Neuronal stem cell (in vitro differentiated cells): ENCODE measurements around the gene RAD51B.

ENCODE experiments used
- DNase-seq: peaks from one replicate; pipeline ENCODE4 v3.0.0-alpha.2; 2013; ENCODE audit warnings: low spot score
- H2AFZ ChIP-seq: one replicate; pipeline ENCODE4 v1.6.1; 2013; ENCODE audit warnings: mild to moderate bottlenecking, low read length, inconsistent platforms
- H2AK5ac ChIP-seq: 2 replicates; pipeline ENCODE4 v1.6.1; 2013; ENCODE audit warnings: low read depth, mild to moderate bottlenecking, inconsistent platforms, low read length, moderate library complexity, mixed read lengths
- H2BK120ac ChIP-seq: 2 replicates; pipeline ENCODE4 v1.6.1; 2013; ENCODE audit warnings: low read depth, mild to moderate bottlenecking, inconsistent platforms, low read length, moderate library complexity, mixed read lengths
- H2BK12ac ChIP-seq: one replicate; pipeline ENCODE4 v1.6.1; 2013; ENCODE audit warnings: low read length, inconsistent platforms
- H2BK15ac ChIP-seq: 2 replicates; pipeline ENCODE4 v1.6.1; 2013; ENCODE audit warnings: mild to moderate bottlenecking, low read length, inconsistent platforms, mixed read lengths
- H2BK5ac ChIP-seq: one replicate; pipeline ENCODE4 v1.6.1; 2013; ENCODE audit warnings: inconsistent platforms, mild to moderate bottlenecking, low read length, moderate library complexity
- H3K14ac ChIP-seq: one replicate; pipeline ENCODE4 v1.6.1; 2013; ENCODE audit warnings: low read length, inconsistent platforms
- H3K18ac ChIP-seq: 2 replicates; pipeline ENCODE4 v1.6.1; 2013; ENCODE audit warnings: low read length, inconsistent platforms
- H3K23ac ChIP-seq: 2 replicates; pipeline ENCODE4 v1.6.1; 2013; ENCODE audit warnings: low read depth, mild to moderate bottlenecking, mixed read lengths, low read length, inconsistent platforms; ENCODE audit not compliant: poor library complexity
- H3K27ac ChIP-seq: replicated peaks from 3 replicates; pipeline ENCODE4 v1.5.1; 2013; ENCODE audit warnings: low read length, inconsistent platforms
- H3K27me3 ChIP-seq, 3 experiments: 2 replicates each; pipeline ENCODE4 v1.6.1; 2013; ENCODE audit warnings: low read length in 3 of 3, mild to moderate bottlenecking in 2 of 3, inconsistent platforms in 1 of 3, low read depth in 1 of 3, mixed read lengths in 1 of 3, moderate library complexity in 1 of 3; ENCODE audit not compliant: control insufficient read depth in 3 of 3, insufficient read depth in 3 of 3
- H3K36me3 ChIP-seq, 2 donors: replicated peaks in 1 of 2; 2 replicates each; pipeline ENCODE4 v1.6.1; 2013; ENCODE audit warnings: low read length in 2 of 2; ENCODE audit not compliant: control insufficient read depth in 2 of 2, insufficient read depth in 2 of 2
- H3K4ac ChIP-seq: 2 replicates; pipeline ENCODE4 v1.6.1; 2013; ENCODE audit warnings: inconsistent platforms, mild to moderate bottlenecking, low read length, moderate library complexity
- H3K4me1 ChIP-seq, 2 donors: 1 replicate in 1 of 2; 2 replicates in 1 of 2; pipeline ENCODE4 v1.6.1; 2013; ENCODE audit warnings: low read length in 2 of 2, low read depth in 1 of 2; ENCODE audit not compliant: control insufficient read depth in 2 of 2, insufficient read depth in 1 of 2
- H3K4me2 ChIP-seq: one replicate; pipeline ENCODE4 v1.6.1; 2013; ENCODE audit warnings: mild to moderate bottlenecking, low read length, inconsistent platforms; ENCODE audit not compliant: insufficient read depth, poor library complexity, severe bottlenecking
- H3K4me3 ChIP-seq, 2 donors: 2 replicates each; pipeline ENCODE4 v1.5.1; 2013; ENCODE audit warnings: low read length in 2 of 2, mild to moderate bottlenecking in 2 of 2, inconsistent platforms in 1 of 2, moderate library complexity in 1 of 2
- H3K79me1 ChIP-seq: one replicate; pipeline ENCODE4 v1.6.1; 2013; ENCODE audit warnings: low read depth, mild to moderate bottlenecking, inconsistent platforms, low read length, moderate library complexity
- H3K9ac ChIP-seq: one replicate; pipeline ENCODE4 v1.6.1; 2013; ENCODE audit warnings: mild to moderate bottlenecking, low read depth, low read length, inconsistent platforms; ENCODE audit not compliant: poor library complexity
- H3K9me3 ChIP-seq, 2 donors: replicated peaks in 1 of 2; 2 replicates each; pipeline versions ENCODE3 to v1.6.1; 2013; ENCODE audit warnings: low read length in 2 of 2, mild to moderate bottlenecking in 2 of 2, inconsistent platforms in 1 of 2, low read depth in 1 of 2, mixed read lengths in 1 of 2, moderate library complexity in 1 of 2; ENCODE audit not compliant: control insufficient read depth in 2 of 2, insufficient read depth in 1 of 2
- H4K8ac ChIP-seq: one replicate; pipeline ENCODE4 v1.6.1; 2013; ENCODE audit warnings: low read depth, mild to moderate bottlenecking, inconsistent platforms, low read length, moderate library complexity
- H4K91ac ChIP-seq: one replicate; pipeline ENCODE4 v1.6.1; 2013; ENCODE audit warnings: low read length, low read depth, mild to moderate bottlenecking, inconsistent platforms; ENCODE audit not compliant: poor library complexity
- WGBS, 2 donors: extraction: QIAGEN DNeasy Blood & Tissue Kit; methylation state at CpG; one replicate each; pipeline ENCODE4 v1.1.7; 2013; ENCODE audit warnings: missing lambda C conversion rate in 2 of 2, mixed read lengths in 1 of 2; ENCODE audit not compliant: insufficient read length in 2 of 2, insufficient replicate concordance in 1 of 2; ENCODE audit errors: extremely low coverage in 2 of 2; 5-methylcytosine and 5-hydroxymethylcytosine counted together

Gene RAD51B

DNA sequence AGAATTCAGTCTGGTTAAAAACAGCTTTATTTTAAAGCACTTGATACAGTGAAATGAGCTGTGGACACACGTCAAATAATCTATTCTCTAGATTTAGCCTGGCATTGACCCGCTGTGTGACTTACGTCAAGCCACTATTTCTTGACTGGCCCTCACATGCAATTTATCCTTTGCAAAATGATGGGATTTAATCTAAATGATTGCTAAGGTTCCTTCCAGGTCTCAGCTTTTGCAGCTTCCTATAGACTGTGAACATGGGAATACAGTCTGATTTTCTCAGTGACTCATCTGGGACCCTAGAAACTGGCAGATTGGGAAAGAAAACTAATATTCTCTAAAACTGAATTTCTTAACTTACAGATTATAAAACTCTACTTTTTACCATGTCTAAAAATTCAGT lies 409.1 kb downstream of the RAD51B start:
- Histone ChIP-seq H2BK15ac (no peak overlapping the region), H3K14ac (no peak overlapping the region), H2BK5ac (no peak overlapping the region), H3K36me3 (no peaks in the 10 kb centered on the region), H3K4me3 (no peak overlapping the region), H3K79me1 (no peaks in the 10 kb centered on the region), H3K9me3 (no peaks in the 10 kb centered on the region), H3K27ac (no peak overlapping the region), H3K4me1 (peaks cover 3 to 11% of the 10 kb centered on the region in 2 donors), H3K4me2 (no peak overlapping the region), H2BK120ac (no peak overlapping the region), H3K27me3 (no peaks in the 10 kb centered on the region), H2AK5ac (no peak overlapping the region), H3K9ac (no peak overlapping the region), H3K23ac (no peak overlapping the region), H3K4ac (no peak overlapping the region), H4K8ac (no peak overlapping the region), H4K91ac (no peak overlapping the region), H2AFZ (no peak overlapping the region), H3K18ac (no peak overlapping the region), H2BK12ac (no peak overlapping the region)
- no peak for DNase-seq
- no CpG with 5 or more reads among the region's 3 CpGs for WGBS, 2 donors

DNA sequence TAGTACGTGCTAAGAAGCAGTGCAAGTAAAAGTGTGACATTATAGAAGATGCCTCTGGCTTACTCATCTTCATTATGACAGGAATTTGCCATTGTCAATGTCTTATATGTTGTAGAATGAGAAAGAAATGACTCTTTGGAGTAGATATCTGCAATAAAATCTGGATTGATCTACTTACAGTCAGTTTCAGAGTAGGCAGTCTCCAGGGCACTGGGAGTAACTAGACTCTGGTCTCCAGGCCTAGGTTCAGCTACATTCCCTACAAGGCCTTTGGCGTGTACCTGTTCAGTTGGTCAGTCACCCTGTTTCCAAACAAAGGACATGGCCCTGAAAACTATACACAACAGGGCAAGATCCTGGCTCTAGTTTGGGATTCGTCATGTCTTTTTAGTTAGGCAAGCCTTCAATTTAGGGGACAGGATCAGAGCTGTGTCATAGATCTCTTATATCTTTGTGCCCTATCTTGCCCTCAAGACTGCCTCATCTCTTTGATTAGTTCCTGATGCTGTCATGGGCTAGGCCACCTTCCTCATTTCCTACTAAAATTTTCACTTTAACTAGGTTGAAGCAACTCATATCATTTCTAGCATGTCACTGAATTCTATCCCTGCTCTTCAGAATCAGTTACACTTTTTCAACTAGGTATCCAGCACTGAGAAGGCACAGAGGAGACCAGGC lies 410.0 kb downstream of the RAD51B start:
- H3K4me1 ChIP-seq, result peaks cover 1 to 9% of the 10 kb centered on the region in 2 donors
- no peak overlapping the region for H2BK15ac ChIP-seq
- DNase-seq, result no peak
- no peak overlapping the region for H2BK12ac ChIP-seq
- no peaks in the 10 kb centered on the region for H3K27me3 ChIP-seq
- H2BK5ac ChIP-seq, result no peak overlapping the region
- no peak overlapping the region for H2BK120ac ChIP-seq
- no peaks in the 10 kb centered on the region for H3K79me1 ChIP-seq
- no peak overlapping the region for H3K18ac ChIP-seq
- no peak overlapping the region for H4K8ac ChIP-seq
- no peak overlapping the region for H3K27ac ChIP-seq
- H3K36me3 ChIP-seq, result no peaks in the 10 kb centered on the region
- H3K14ac ChIP-seq, result no peak overlapping the region
- no peak overlapping the region for H3K9ac ChIP-seq
- no peak overlapping the region for H2AK5ac ChIP-seq
- H3K4me2 ChIP-seq, result no peak overlapping the region
- no peak overlapping the region for H3K4ac ChIP-seq
- WGBS, 2 donors, result no CpG with 5 or more reads among the region's 3 CpGs
- no peak overlapping the region for H3K23ac ChIP-seq
- H3K4me3 ChIP-seq, result no peak overlapping the region
- H3K9me3 ChIP-seq, result no peaks in the 10 kb centered on the region
- H4K91ac ChIP-seq, result no peak overlapping the region
- no peak overlapping the region for H2AFZ ChIP-seq

DNA sequence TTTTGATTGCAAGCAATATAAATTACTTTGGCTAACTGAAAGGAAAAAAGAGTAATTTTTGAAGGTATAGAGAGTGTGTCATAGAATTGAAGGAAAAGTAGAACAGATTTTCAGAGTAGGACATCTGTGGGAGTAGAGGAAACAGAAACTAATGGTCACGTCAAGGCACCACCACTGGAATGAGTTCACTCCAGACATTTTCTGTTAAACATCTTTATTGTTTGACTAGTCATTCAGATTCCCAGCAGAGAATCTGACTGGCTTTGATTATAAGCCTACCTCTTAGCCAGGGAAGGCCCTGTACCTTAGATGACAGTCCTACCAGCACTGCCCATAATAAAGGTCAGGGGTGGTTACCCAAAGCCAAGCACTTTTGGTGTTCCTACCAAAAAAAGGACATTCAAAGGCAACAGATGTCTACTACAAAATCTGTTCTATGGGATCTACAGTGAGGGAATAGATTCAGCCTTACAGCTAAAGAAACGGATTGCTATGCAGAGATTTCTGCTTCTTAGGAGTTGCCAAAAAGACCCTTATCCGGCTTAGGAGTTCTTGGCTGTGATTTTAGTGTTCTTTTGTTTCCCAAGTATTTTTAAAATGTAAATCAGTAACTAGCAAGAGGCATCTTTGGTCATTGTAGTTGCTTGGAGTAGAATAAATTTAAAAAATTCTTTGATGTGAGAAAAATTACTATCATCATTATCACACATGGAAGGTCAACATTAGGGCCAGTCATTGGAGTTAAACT lies 410.8 kb downstream of the RAD51B start:
- Histone ChIP-seq H3K4ac (no peak overlapping the region), H3K36me3 (no peaks in the 10 kb centered on the region), H3K18ac (no peak overlapping the region), H4K8ac (no peak overlapping the region), H3K14ac (no peak overlapping the region), H3K4me1 (peaks cover under 1 to 9% of the 10 kb centered on the region in 2 donors), H3K27ac (no peak overlapping the region), H4K91ac (no peak overlapping the region), H3K23ac (no peak overlapping the region), H3K27me3 (no peaks in the 10 kb centered on the region), H2BK15ac (no peak overlapping the region), H2BK5ac (no peak overlapping the region), H2BK120ac (no peak overlapping the region), H3K4me3 (no peak overlapping the region), H2AFZ (no peak overlapping the region), H3K9ac (no peak overlapping the region), H3K9me3 (no peaks in the 10 kb centered on the region), H3K4me2 (no peak overlapping the region), H2AK5ac (no peak overlapping the region), H2BK12ac (no peak overlapping the region), H3K79me1 (no peaks in the 10 kb centered on the region)
- no CpG with 5 or more reads among the region's 3 CpGs for WGBS, 2 donors
- no peak for DNase-seq

DNA sequence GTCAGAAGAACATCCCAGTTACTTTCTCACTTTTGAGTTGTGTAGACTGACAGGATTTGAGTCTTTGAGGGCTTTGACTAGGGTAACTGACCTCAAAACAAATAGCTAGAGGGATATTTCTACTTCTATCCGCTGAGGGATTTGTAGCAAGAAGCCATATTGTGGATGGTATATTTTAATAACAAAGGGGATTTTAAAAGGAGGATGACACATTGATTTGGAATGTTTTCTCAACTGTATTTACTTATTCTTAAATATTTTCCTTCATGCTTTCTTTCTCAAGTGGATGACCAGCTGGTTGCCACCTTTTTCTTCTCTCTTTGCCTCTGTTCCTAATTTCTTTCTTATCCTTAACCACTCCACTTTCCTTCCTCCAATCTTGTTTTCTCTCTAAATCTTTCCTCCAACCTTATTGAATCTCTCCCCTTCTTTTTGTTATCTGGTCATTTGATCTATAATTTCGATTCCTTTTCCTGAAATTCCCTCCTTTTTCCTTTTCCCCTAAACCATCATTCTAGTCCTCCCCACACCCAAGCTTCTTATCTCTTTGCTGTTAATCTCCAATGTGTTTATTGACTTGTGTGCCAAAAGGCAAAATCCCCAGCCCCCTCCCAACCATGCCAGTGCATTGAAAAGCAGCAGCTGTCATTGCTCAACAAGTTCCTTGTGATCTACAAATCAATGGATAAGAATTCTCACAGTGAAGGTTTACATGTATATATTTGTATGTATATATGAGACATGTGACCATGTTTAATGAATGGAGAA lies 411.6 kb downstream of the RAD51B start:
- Histone ChIP-seq H3K4me2 (no peak overlapping the region), H2AFZ (no peak overlapping the region), H3K4ac (no peak overlapping the region), H2BK12ac (no peak overlapping the region), H3K18ac (no peak overlapping the region), H4K8ac (no peak overlapping the region), H2BK15ac (no peak overlapping the region), H3K4me3 (no peak overlapping the region), H3K9me3 (no peaks in the 10 kb centered on the region), H3K23ac (no peak overlapping the region), H3K14ac (no peak overlapping the region), H3K9ac (no peak overlapping the region), H3K27me3 (no peaks in the 10 kb centered on the region), H2BK5ac (no peak overlapping the region), H2BK120ac (no peak overlapping the region), H3K27ac (no peak overlapping the region), H3K4me1 (peaks cover 0 to 9% of the 10 kb centered on the region in 2 donors), H3K79me1 (no peaks in the 10 kb centered on the region), H2AK5ac (no peak overlapping the region), H3K36me3 (no peaks in the 10 kb centered on the region), H4K91ac (no peak overlapping the region)
- 100% methylated on average over 1 of the region's 2 CpGs; no CpG with 5 or more reads in 1 of the 2 donors for WGBS, 2 donors
- DNase-seq, result no peak
